Fibroblast of lung (primary cell): ENCODE results near the gene INTS14. TPM values are rescaled to one million over a fixed set of nuclear protein-coding genes. Genes with fewer than 3 reads are reported as not detected.

Experiments
- DNase-seq, 2 donors: peaks; one replicate each; pipeline versions ENCODE4 v3.0.0 to v3.0.0-alpha.2; 2010; ENCODE audit warnings: low read depth in 2 of 2
- H2AFZ ChIP-seq: 2 replicates; pipeline ENCODE4 v1.5.1; 2012; ENCODE audit warnings: low read length, control low read depth, inconsistent platforms
- H3K27ac ChIP-seq: 2 replicates; pipeline ENCODE4 v1.5.1; 2011; ENCODE audit warnings: low read length, control low read depth; ENCODE audit not compliant: insufficient read depth
- H3K27me3 ChIP-seq: 2 replicates; pipeline ENCODE4 v1.5.1; 2011; ENCODE audit warnings: mild to moderate bottlenecking, low read length; ENCODE audit not compliant: control insufficient read depth, insufficient read depth
- H3K36me3 ChIP-seq: 2 replicates; pipeline ENCODE4 v1.5.1; 2011; ENCODE audit warnings: low read length; ENCODE audit not compliant: control insufficient read depth, insufficient read depth
- H3K4me1 ChIP-seq: 2 replicates; pipeline ENCODE4 v1.5.1; 2011; ENCODE audit warnings: low read length; ENCODE audit not compliant: control insufficient read depth, insufficient read depth; ENCODE audit errors: extremely low read depth
- H3K4me2 ChIP-seq: 2 replicates; pipeline ENCODE4 v1.5.1; 2011; ENCODE audit warnings: low read length, control low read depth; ENCODE audit not compliant: insufficient read depth; ENCODE audit errors: extremely low read depth
- H3K4me3 ChIP-seq, 4 experiments: fragments of 200-600 bp in 1 of 4; sonication (generic) in 1 of 4; replicated peaks in 1 of 4; 2 replicates each; pipeline ENCODE4 v1.5.1; 2011 to 2016; ENCODE audit warnings: low read length in 4 of 4, low read depth in 3 of 4, mild to moderate bottlenecking in 3 of 4, control low read depth in 2 of 4, inconsistent platforms in 1 of 4, mixed read lengths in 1 of 4; ENCODE audit not compliant: insufficient read depth in 1 of 4; ENCODE audit errors: control extremely low read depth in 1 of 4
- H3K79me2 ChIP-seq: 2 replicates; pipeline ENCODE4 v1.5.1; 2012; ENCODE audit warnings: mild to moderate bottlenecking, low read length, inconsistent platforms; ENCODE audit not compliant: control insufficient read depth, insufficient read depth
- H3K9ac ChIP-seq: 2 replicates; pipeline ENCODE4 v1.5.1; 2011; ENCODE audit warnings: mild to moderate bottlenecking, low read length, control low read depth; ENCODE audit not compliant: insufficient read depth
- H3K9me3 ChIP-seq: 2 replicates; pipeline ENCODE4 v1.5.1; 2012; ENCODE audit warnings: low read depth, low read length; ENCODE audit not compliant: control insufficient read depth, insufficient read depth
- H4K20me1 ChIP-seq: 2 replicates; pipeline ENCODE4 v1.5.1; 2011; ENCODE audit warnings: low read length; ENCODE audit not compliant: control insufficient read depth, insufficient read depth; ENCODE audit errors: extremely low read depth
- EZH2 ChIP-seq: IDR thresholded peaks from 2 replicates; pipeline ENCODE4 v1.5.1; 2012; ENCODE audit warnings: low read length, control low read depth, mild to moderate bottlenecking; ENCODE audit errors: missing control alignments
- polyA plus RNA-seq, 2 donors: library from polyadenylated mRNA; depleted of rRNA in 1 of 2; stranded (reverse) in 1 of 2; unstranded in 1 of 2; fragments of >200 nt; gene quantifications; 2 replicates each; pipeline ENCODE4 v1.2.1, GENCODE V29; 2011 to 2012; ENCODE audit warnings: missing spikeins in 1 of 2
- total RNA-seq: library from RNA; depleted of rRNA; stranded (reverse); fragments of >200 nt; gene quantifications from 2 replicates; pipeline ENCODE4 v1.2.1, GENCODE V29; 2014
- TF ChIP-seq, protein P1 (sequence below), 2 donors: IDR thresholded peaks in 1 of 2; conservative IDR thresholded peaks in 1 of 2; 1 replicate in 1 of 2; 2 replicates in 1 of 2; pipeline ENCODE4 v1.5.1; 2011 to 2012; ENCODE audit warnings: low read length in 2 of 2, control low read depth in 1 of 2, inconsistent platforms in 1 of 2, low read depth in 1 of 2, mild to moderate bottlenecking in 1 of 2

The INTS14 gene
- total and polyA plus RNA-seq, 2 donors (not counting 1 experiment from before 2014, with no cell fraction given): 31.5 to 55.9 TPM

DNA sequence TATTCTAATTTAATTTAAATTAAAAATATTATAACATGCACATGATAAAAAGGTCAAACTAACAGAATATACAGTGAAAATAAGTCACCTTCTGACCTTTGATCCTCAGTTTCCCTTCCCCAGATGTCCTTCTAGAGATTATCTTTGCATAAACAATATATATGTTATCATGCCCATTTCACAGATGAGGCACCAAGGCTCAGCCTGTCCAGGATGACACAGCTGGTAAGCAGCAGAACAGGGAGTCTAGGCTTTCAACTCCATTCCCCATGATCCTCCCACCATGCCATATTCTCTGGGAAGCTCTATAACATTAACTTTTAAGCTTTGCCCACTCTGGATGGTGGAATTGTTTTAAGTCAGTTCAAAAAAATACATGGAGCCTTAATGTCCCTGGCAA, 12.2 kb upstream of the INTS14 start:
- no peak overlapping the region for H3K4me3 ChIP-seq
- no peaks in the 10 kb centered on the region for H3K27me3 ChIP-seq
- H3K4me1 ChIP-seq: no peaks in the 10 kb centered on the region
- H3K4me2 ChIP-seq: no peak overlapping the region
- TF ChIP-seq, protein P1, sequence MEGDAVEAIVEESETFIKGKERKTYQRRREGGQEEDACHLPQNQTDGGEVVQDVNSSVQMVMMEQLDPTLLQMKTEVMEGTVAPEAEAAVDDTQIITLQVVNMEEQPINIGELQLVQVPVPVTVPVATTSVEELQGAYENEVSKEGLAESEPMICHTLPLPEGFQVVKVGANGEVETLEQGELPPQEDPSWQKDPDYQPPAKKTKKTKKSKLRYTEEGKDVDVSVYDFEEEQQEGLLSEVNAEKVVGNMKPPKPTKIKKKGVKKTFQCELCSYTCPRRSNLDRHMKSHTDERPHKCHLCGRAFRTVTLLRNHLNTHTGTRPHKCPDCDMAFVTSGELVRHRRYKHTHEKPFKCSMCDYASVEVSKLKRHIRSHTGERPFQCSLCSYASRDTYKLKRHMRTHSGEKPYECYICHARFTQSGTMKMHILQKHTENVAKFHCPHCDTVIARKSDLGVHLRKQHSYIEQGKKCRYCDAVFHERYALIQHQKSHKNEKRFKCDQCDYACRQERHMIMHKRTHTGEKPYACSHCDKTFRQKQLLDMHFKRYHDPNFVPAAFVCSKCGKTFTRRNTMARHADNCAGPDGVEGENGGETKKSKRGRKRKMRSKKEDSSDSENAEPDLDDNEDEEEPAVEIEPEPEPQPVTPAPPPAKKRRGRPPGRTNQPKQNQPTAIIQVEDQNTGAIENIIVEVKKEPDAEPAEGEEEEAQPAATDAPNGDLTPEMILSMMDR (conservative IDR thresholded peaks at IDR 0.05 in 1 of 2, IDR thresholded peaks at IDR 0.05 in 1 of 2; ENCODE audit: low read depth in 1 of 2, low read length in 2 of 2): no peak
- no peak for TF ChIP-seq EZH2
- no peaks in the 10 kb centered on the region for H3K9me3 ChIP-seq
- no peak overlapping the region for H2AFZ ChIP-seq
- no peak for DNase-seq
- H3K9ac ChIP-seq: no peak overlapping the region
- H4K20me1 ChIP-seq: no peaks in the 10 kb centered on the region
- no peak overlapping the region for H3K27ac ChIP-seq
- H3K36me3 ChIP-seq: no peaks in the 10 kb centered on the region
- H3K79me2 ChIP-seq: no peaks in the 10 kb centered on the region

DNA sequence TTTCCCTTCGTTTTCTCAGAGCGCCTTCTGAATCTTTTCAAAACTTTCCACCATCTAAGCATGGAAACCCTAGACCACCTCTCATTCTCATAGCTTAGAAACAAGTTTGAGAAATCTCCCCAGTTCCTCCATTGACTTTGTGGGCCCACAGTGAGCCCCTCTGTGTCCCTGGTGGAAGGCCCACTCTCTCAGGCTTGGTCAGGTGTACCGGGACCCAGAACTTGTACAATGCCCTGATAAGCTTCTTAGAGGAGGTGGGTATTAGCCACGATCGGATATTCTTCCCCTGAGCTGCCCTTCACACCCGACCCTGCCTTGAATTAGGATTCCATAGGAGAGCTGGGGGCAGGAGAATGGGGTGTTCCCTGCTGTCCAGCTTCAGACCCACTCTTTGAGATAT, 10.7 kb upstream of the INTS14 start, which contains the start of gene SLC24A1:
Gene SLC24A1, plus strand, starts transcription at position 301 of the 400 bp plus-strand sequence. CDS start 2,143 bp downstream, outside the sequence.
- no peak for TF ChIP-seq EZH2
- TF ChIP-seq, protein P1 (conservative IDR thresholded peaks at IDR 0.05 in 1 of 2, IDR thresholded peaks at IDR 0.05 in 1 of 2; ENCODE audit: low read depth in 1 of 2, low read length in 2 of 2): no peak
- no peaks in the 10 kb centered on the region for H3K27me3 ChIP-seq

DNA sequence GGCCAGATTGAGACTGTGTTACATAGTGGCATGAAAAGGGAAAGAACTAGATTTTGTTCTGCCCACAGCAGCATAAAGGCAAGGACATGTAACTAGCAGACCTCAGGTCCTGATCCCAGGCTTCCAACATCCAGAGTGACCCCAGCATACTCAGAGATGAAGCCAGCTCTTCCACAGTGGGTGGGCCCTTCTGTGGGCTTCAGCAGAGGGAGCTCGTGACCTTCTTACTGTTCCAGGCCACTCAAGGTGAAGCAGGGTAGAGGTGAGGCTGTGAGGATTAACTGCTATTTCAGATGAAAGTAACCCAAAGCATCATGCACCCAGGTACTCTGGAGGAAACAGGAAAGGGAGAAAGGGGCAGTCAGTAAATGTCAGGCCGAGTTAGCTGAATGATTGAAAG, 9.9 kb upstream of the INTS14 start:
- H3K4me2 ChIP-seq: no peak overlapping the region
- no peak overlapping the region for H3K27ac ChIP-seq
- no peak overlapping the region for H2AFZ ChIP-seq
- no peaks in the 10 kb centered on the region for H3K4me1 ChIP-seq
- no peak overlapping the region for H3K4me3 ChIP-seq
- H3K36me3 ChIP-seq: no peaks in the 10 kb centered on the region
- TF ChIP-seq, protein P1 (conservative IDR thresholded peaks at IDR 0.05 in 1 of 2, IDR thresholded peaks at IDR 0.05 in 1 of 2; ENCODE audit: low read depth in 1 of 2, low read length in 2 of 2): no peak
- no peak for TF ChIP-seq EZH2
- no peaks in the 10 kb centered on the region for H3K79me2 ChIP-seq
- H4K20me1 ChIP-seq: no peaks in the 10 kb centered on the region
- H3K27me3 ChIP-seq: no peaks in the 10 kb centered on the region
- DNase-seq: no peak
- no peak overlapping the region for H3K9ac ChIP-seq
- H3K9me3 ChIP-seq: no peaks in the 10 kb centered on the region

More for the DNA sequence above, 10.7 kb upstream of the INTS14 start, which contains the start of gene SLC24A1:
- H3K4me1 ChIP-seq: no peaks in the 10 kb centered on the region
- no peaks in the 10 kb centered on the region for H3K9me3 ChIP-seq
- H3K36me3 ChIP-seq: no peaks in the 10 kb centered on the region
- no peak within 1 kb of the TSS for H3K4me3 ChIP-seq
- H3K4me2 ChIP-seq: no peak within 1 kb of the TSS
- no peaks in the 10 kb centered on the region for H4K20me1 ChIP-seq
- no peak within 1 kb of the TSS for H2AFZ ChIP-seq
- H3K79me2 ChIP-seq: no peaks in the 10 kb centered on the region
- H3K9ac ChIP-seq: no peak within 1 kb of the TSS
- DNase-seq: no peak
- no peak within 1 kb of the TSS for H3K27ac ChIP-seq
